Measurements from ENCODE around the gene DNAAF3.

GRCh38 chr19:55213547-55213946 is 47.1 kb upstream of the DNAAF3 start:
- TF ChIP-seq CTCF (IDR thresholded peaks at IDR 0.05) (no peak), POLR2A (IDR thresholded peaks at IDR 0.05) (no peak)

Measured in lower leg skin (tissue), 3 donors.